ENCODE measurements around the gene MARS1.

Gene MARS1

DNA sequence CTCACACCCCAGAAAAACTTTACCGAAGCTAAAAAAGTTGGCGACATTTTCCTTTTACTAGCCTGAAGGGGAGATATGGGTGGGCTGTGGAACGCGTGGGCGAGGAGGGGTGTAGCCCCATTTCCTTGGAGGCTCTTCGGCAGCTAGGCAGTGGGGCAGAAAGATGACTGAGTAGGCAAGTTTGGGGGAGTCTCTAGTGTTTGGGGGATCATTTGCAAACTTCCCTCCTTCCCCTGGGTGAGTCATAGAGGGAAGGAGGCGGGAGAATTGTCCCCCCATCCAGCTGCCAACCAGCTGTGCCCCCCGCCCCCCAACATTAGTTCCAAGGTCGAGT lies 26.0 kb upstream of the MARS1 start:
- TF ChIP-seq, protein P1, sequence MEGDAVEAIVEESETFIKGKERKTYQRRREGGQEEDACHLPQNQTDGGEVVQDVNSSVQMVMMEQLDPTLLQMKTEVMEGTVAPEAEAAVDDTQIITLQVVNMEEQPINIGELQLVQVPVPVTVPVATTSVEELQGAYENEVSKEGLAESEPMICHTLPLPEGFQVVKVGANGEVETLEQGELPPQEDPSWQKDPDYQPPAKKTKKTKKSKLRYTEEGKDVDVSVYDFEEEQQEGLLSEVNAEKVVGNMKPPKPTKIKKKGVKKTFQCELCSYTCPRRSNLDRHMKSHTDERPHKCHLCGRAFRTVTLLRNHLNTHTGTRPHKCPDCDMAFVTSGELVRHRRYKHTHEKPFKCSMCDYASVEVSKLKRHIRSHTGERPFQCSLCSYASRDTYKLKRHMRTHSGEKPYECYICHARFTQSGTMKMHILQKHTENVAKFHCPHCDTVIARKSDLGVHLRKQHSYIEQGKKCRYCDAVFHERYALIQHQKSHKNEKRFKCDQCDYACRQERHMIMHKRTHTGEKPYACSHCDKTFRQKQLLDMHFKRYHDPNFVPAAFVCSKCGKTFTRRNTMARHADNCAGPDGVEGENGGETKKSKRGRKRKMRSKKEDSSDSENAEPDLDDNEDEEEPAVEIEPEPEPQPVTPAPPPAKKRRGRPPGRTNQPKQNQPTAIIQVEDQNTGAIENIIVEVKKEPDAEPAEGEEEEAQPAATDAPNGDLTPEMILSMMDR (IDR thresholded peaks at IDR 0.05; ENCODE audit: low read depth, low read length): no peak
- H3K4me3 ChIP-seq (ENCODE audit: low read depth, low read length): peak overlapping the region; percentile 70
- in situ Hi-C loops (cut with HindIII; ENCODE audit: low sequenced_read_pairs): no loop called here
- no peak for DNase-seq (ENCODE audit: low read depth, low spot score)

GRCh38 chr12:57462251-57462911 lies 25.5 kb upstream of the MARS1 start:
- TF ChIP-seq, protein P1 (IDR thresholded peaks at IDR 0.05; ENCODE audit: low read depth, low read length): peak; percentile 95
- peak; percentile 94 for DNase-seq (ENCODE audit: low read depth, low spot score)
- in situ Hi-C loops (cut with HindIII; ENCODE audit: low sequenced_read_pairs): no loop called here
- peak overlapping the region; percentile 70 for H3K4me3 ChIP-seq (ENCODE audit: low read depth, low read length)

DNA sequence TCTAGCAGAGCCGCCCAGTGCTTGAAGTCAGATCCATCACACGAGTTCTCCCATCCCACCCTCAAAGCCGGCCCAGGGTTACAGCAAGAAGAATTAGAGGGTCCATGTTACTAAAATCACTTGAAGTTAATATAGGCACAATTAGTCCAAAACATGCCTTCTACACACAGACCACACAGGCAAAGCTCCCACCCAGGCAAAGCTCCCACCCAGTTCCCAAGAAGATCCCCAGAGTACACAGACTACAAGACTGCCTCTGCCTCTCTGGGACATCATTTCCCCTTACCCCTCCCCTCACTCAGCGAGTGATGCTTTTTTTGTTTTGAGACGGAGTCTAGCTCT lies 25.0 kb upstream of the MARS1 start:
- no peak overlapping the region for H3K4me3 ChIP-seq (ENCODE audit: low read depth, low read length)
- no peak for DNase-seq (ENCODE audit: low read depth, low spot score)
- TF ChIP-seq, protein P1 (IDR thresholded peaks at IDR 0.05; ENCODE audit: low read depth, low read length): no peak
- in situ Hi-C loops (cut with HindIII; ENCODE audit: low sequenced_read_pairs): no loop called here

DNA sequence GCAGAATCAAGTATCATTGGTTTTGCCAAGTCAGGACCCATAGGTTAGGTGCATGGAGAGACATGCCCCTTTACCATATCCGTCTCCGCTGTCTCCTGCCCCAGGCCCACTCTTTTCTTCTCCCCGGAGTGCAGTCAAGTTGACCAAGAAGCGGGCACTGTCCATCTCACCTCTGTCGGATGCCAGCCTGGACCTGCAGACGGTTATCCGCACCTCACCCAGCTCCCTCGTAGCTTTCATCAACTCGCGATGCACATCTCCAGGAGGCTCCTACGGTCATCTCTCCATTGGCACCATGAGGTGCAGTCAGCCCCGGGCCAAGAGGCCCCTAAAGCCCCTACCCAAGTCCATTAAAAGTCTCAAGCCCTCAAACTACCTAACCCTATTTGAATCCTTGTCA lies 23.3 kb upstream of the MARS1 start:
- no peak overlapping the region for H3K4me3 ChIP-seq (ENCODE audit: low read depth, low read length)
- TF ChIP-seq, protein P1 (IDR thresholded peaks at IDR 0.05; ENCODE audit: low read depth, low read length): no peak
- in situ Hi-C loops (cut with HindIII; ENCODE audit: low sequenced_read_pairs): no loop called here
- no peak for DNase-seq (ENCODE audit: low read depth, low spot score)

DNA sequence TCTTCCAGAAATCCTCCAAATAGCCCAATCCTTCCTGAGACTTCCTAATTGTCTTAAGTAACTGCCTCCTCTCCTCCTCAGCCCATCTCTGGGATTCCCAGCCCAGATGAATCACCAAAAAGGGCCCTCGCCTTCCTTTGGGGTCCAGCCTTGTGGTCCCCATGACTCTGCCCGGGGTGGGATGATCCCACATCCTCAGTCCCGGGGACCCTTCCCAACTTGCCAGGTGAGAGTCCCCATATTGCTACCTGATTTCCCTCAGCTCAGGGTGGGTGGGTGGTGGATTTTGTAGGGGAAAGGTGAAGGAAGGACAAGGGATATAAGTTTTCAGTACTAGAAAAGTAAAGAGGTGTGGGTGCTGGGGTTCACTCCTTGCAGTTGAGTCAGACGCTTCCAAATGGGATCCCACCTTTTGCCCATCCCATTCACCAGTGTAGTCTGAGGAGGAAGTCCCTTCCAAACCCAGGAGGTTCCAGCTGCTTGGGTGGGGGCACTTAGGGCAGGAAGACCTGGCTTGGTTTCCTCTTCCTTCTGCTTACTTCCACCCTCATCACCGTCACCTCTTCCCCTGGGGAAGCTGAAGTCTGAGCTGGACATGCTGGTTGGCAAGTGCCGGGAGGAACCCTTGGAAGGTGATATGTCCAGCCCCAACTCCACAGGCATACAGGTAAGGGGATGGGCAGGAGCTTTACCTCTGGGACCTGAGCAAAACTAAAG lies 22.7 kb upstream of the MARS1 start:
- TF ChIP-seq, protein P1 (IDR thresholded peaks at IDR 0.05; ENCODE audit: low read depth, low read length): no peak
- no peak overlapping the region for H3K4me3 ChIP-seq (ENCODE audit: low read depth, low read length)
- in situ Hi-C loops (cut with HindIII; ENCODE audit: low sequenced_read_pairs): no loop called here
- DNase-seq (ENCODE audit: low read depth, low spot score): no peak

GRCh38 chr12:57465747-57466505 lies 21.9 kb upstream of the MARS1 start:
- DNase-seq (ENCODE audit: low read depth, low spot score): no peak
- in situ Hi-C loops (cut with HindIII; ENCODE audit: low sequenced_read_pairs): no loop called here
- TF ChIP-seq, protein P1 (IDR thresholded peaks at IDR 0.05; ENCODE audit: low read depth, low read length): no peak
- no peak overlapping the region for H3K4me3 ChIP-seq (ENCODE audit: low read depth, low read length)

All from astrocyte of the spinal cord (primary cell).